Measurements from ENCODE around the gene SNAPC2.

Gene SNAPC2

DNA sequence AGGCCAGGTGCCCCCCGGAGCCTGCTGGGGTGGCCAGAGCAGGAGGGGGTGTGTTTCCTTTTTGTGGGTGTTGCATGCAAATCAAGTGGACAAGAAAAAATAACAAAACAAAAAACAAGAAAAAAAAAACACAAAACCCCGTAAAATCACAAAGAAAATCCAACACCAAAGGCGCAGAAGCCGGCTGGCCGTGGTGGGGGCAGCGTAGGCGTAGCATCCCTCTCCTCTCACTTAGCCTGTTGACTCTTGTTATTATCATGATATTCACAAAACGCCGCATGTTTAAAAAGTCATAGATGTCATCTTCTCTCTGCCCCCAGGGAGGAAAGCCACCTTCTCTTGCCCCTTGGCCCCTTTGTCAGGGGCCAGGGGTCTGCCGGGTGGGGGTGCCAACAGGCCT is 6.5 kb upstream of the SNAPC2 start:
- TF ChIP-seq, protein P1, sequence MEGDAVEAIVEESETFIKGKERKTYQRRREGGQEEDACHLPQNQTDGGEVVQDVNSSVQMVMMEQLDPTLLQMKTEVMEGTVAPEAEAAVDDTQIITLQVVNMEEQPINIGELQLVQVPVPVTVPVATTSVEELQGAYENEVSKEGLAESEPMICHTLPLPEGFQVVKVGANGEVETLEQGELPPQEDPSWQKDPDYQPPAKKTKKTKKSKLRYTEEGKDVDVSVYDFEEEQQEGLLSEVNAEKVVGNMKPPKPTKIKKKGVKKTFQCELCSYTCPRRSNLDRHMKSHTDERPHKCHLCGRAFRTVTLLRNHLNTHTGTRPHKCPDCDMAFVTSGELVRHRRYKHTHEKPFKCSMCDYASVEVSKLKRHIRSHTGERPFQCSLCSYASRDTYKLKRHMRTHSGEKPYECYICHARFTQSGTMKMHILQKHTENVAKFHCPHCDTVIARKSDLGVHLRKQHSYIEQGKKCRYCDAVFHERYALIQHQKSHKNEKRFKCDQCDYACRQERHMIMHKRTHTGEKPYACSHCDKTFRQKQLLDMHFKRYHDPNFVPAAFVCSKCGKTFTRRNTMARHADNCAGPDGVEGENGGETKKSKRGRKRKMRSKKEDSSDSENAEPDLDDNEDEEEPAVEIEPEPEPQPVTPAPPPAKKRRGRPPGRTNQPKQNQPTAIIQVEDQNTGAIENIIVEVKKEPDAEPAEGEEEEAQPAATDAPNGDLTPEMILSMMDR (IDR thresholded peaks at IDR 0.05) = no peak

DNA sequence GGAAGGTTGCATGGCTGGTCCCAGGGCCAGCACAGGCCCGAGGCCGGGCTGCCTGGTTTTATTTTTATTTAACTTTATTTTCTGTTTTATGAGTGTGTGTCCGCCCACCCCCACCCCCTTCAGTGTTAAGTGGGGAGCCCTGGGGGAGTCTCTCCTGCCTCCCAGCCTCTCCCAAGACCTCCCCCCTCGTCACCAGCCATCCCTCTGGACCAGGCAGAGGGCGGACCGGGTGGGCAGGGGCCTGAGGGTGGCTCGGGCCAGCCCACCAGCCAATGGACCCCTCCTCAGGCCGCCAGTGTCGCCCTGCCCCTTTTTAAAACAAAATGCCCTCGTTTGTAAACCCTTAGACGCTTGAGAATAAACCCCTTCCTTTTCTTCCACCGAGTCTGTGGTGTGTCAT is 6.0 kb upstream of the SNAPC2 start:
- TF ChIP-seq, protein P1 (IDR thresholded peaks at IDR 0.05) = no peak

DNA sequence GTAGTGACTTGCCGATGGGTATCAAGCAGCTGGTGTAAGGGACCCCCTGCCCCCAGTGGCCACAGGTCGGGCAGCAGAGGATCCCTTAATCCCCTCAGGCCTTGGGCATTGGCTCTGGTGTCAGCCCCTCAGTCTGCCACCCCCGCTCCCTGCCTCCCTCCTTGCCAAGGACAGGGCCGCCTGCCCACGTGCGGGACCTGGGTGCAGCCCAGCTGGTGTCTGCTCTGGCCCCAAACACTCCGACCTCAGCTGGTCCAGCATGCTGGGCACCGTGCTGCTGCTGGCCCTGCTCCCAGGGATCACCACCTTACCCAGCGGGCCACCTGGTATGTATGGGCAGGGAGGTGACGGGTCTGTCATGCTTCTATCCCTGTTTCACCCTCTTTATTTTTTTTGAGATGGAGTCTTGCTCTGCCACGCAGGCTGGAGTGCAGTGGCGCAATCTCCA is 5.5 kb upstream of the SNAPC2 start, which contains the start of gene TGFBR3L:
TGFBR3L (plus strand) TSS at position 233 of the 448 bp plus-strand sequence.
- TF ChIP-seq, protein P1 (IDR thresholded peaks at IDR 0.05) = no peak

DNA sequence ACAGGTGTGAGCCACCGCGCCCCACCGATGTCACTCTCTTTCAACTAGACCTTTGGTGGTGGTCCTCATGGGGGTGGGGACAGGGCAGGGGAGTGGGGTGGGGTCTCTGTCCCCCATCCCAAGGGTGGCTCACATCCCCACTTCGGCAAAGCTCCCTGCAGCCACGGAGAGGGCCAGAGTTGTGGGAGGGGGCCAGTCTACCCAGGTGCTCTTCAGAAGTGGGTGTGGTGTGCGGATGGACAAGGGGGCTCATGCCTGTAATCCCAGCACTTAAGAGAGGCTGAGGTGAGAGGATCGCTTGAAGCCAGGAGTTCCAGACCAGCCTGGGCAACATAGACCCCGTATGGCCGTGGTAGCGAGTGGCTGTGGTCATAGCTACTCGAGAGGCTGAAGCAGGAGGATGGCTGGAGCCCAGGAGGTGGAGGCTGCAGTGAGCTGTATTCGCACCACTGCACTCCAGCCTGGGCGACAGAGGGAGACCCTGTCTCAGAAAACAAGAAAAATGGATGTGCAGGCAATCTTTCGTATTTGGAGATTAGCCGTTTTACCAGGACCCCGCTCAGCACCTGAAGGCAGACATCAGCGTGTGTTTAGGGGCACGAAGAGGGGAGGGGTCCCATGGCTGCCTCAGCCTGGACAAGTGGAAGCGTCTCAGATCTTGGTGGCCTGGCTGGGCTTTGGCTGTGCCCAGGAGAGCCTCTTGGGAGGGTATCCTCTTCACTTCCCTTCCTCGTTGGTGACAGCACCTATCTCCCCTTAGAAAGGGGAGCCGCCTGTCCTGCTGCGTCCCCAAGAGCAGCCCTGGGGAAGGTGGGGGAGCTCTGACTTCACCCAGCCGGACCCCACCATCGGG is 4.7 kb upstream of the SNAPC2 start:
- TF ChIP-seq, protein P1 (IDR thresholded peaks at IDR 0.05) = no peak

DNA sequence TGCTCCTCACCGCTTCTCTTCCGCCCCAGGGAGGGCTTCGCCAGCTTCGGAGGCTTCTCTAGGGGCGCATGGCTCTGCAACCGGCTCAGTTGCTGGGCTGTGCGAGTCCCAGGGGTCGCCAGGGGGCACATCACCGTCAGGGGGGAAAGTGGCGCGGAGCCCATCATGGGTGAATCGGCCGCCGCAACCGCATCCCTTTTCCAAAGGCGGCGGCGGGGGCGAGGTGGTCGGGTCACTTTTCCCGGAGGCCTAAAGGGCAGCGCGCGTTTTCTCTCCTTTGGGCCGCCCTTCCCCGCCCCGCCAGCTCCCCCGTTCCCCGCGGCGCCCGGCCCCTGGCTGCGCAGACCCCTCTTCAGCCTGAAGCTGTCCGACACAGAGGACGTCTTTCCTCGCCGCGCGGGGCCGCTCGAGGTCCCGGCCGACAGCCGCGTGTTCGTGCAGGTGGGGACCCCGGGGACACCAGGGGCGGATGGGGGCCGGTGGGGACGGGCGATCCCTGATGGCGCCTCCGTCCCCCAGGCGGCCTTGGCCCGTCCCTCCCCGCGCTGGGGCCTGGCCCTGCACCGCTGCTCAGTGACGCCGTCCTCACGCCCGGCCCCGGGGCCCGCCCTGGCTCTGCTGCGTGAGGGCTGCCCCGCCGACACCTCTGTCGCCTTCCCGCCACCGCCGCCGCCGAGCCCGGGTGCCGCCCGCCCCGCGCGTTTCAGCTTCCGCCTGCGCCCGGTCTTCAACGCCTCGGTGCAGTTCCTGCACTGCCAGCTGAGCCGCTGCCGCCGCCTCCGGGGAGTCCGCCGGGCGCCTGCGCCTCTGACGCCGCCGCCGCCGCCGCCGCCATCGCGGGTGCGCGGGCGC is 3.8 kb upstream of the SNAPC2 start:
- TF ChIP-seq, protein P1 (IDR thresholded peaks at IDR 0.05) = no peak

DNA sequence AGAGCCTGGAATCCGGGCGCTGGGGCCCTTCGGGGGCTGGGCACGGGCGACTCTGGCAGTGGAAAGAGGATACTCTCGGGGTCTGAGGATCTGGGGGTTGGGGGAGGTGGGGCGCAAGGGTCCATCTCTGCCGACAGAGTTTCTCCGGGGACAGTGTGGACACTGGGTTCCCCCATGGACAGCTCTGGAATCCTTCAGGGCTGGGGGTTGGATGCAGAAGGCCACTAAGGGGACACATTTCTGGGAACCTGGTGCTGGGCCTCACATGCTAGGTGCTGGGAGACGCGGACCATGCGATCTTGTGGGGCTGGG is 3.2 kb upstream of the SNAPC2 start:
- TF ChIP-seq, protein P1 (IDR thresholded peaks at IDR 0.05) = no peak

DNA sequence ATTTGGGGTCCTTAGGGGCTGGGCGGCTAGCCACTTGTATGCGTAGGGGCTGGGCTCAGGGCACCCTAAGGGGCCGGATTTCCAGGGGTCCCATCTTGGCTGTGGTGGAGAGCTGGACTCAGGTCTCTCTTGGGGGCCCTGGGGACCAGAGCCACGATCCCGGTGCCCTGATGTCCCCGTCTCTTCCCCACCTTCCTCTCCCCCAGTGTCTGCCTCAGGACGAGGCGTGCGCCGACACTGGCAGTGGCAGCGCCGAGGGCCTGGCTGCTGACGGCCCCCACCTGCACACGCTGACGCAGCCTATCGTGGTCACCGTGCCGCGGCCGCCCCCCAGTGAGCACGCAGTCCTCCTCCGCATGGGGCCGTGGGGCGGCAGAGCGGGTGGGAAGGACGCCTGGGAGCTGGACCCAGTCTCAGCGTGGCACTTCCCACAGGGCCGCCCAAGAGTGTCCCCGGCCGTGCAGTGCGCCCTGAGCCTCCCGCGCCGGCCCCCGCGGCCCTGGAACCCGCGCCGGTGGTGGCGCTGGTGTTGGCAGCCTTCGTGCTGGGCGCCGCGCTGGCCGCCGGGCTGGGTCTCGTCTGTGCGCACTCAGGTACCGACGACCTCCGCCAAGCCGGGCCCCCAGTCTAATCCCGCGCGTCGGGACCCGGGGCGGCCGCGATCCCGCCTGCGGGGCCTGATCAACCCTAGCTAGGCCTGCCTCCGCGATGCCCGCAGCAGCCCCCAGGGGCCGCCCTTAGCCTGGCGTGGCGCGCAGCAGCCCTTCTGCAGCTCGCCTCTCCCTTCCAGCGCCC is 2.7 kb upstream of the SNAPC2 start:
- TF ChIP-seq, protein P1 (IDR thresholded peaks at IDR 0.05) = no peak

Data from LNCAP (cell line).